SU-DHL-6 (cell line): ENCODE data around the gene TXNRD1.
"Not testable (repeated sequence)": the region's sequence is repeated elsewhere in the genome, so short reads cannot be mapped to it uniquely, and the experiment has no call there.

ENCODE experiments used
- H2AFZ ChIP-seq: fragments of 200-600 bp; sonication (generic); 2 replicates; pipeline ENCODE4 v1.6.1; 2014; ENCODE audit warnings: low read depth, mild to moderate bottlenecking, moderate library complexity, mixed read lengths, antibody characterized with exemption, low read length; ENCODE audit not compliant: severe bottlenecking
- H3F3A ChIP-seq: fragments of 200-600 bp; shearing (Covaris generic); 2 replicates; pipeline ENCODE4 v1.6.0; 2016; ENCODE audit warnings: antibody characterized with exemption, mild to moderate bottlenecking; ENCODE audit not compliant: insufficient read depth
- H3K27ac ChIP-seq: fragments of 200-600 bp; sonication (generic); 2 replicates; pipeline ENCODE4 v1.5.1; 2016; ENCODE audit warnings: low read depth, mild to moderate bottlenecking, low read length, moderate library complexity, mixed read lengths
- H3K27me3 ChIP-seq: fragments of 200-600 bp; sonication (generic), shearing (Covaris generic); 2 replicates; pipeline ENCODE4 v1.6.0; 2014; ENCODE audit warnings: mild to moderate bottlenecking, low read length
- H3K36me3 ChIP-seq: fragments of 200-600 bp; sonication (generic); 2 replicates; pipeline ENCODE4 v1.6.1; 2014; ENCODE audit warnings: mild to moderate bottlenecking, low read length, mixed read lengths
- H3K4me2 ChIP-seq: fragments of 300-600, 200-600 bp; shearing (Covaris generic), sonication (generic); 2 replicates; pipeline ENCODE4 v1.6.0; 2014; ENCODE audit warnings: low read length, low read depth, mild to moderate bottlenecking; ENCODE audit not compliant: poor library complexity, severe bottlenecking
- H3K4me3 ChIP-seq: fragments of 200-600 bp; sonication (generic); 2 replicates; pipeline ENCODE4 v1.5.1; 2014; ENCODE audit warnings: antibody characterized with exemption, low read length, mild to moderate bottlenecking, mixed read lengths; ENCODE audit not compliant: insufficient read depth, poor library complexity, severe bottlenecking
- H3K79me2 ChIP-seq: fragments of 200-600 bp; sonication (generic); 2 replicates; pipeline ENCODE4 v1.6.1; 2014; ENCODE audit warnings: mild to moderate bottlenecking, low read length, moderate library complexity; ENCODE audit not compliant: insufficient read depth
- H3K9ac ChIP-seq: fragments of 200-600 bp; sonication (generic); 2 replicates; pipeline ENCODE4 v1.7.0; 2014; ENCODE audit warnings: mild to moderate bottlenecking, low read length
- H3K9me2 ChIP-seq: fragments of 200-600 bp; sonication (generic); replicated peaks from 2 replicates; pipeline ENCODE4 v1.6.1; 2014; ENCODE audit warnings: low read length; ENCODE audit not compliant: insufficient read depth
- H3K9me3 ChIP-seq: fragments of 200-600 bp; sonication (generic); 2 replicates; pipeline ENCODE4 v1.6.1; 2014; ENCODE audit warnings: low read length, mixed read lengths; ENCODE audit not compliant: insufficient read depth
- H4K20me1 ChIP-seq: fragments of 200-600 bp; sonication (generic); 2 replicates; pipeline ENCODE4 v1.6.1; 2014; ENCODE audit warnings: low read depth, mild to moderate bottlenecking, antibody characterized with exemption, low read length, moderate library complexity, mixed read lengths
- CTCF ChIP-seq: fragments of 200-600 bp; sonication (generic); IDR thresholded peaks from one replicate; pipeline ENCODE4 v1.5.1; 2017; ENCODE audit warnings: antibody characterized with exemption, mild to moderate bottlenecking, low read length, moderate library complexity; ENCODE audit not compliant: insufficient read depth, poor library complexity, severe bottlenecking
- EZH2phosphoT487 ChIP-seq: fragments of 200-600 bp; sonication (generic), shearing (Covaris generic); conservative IDR thresholded peaks from 2 replicates; pipeline ENCODE4 v1.6.1; 2018; ENCODE audit warnings: mild to moderate bottlenecking, antibody characterized with exemption, low read length, moderate library complexity, mixed read lengths

TXNRD1 gene

GRCh38 chr12:104292872-104293794 lies 77.6 kb downstream of the TXNRD1 start:
- H3K4me3 ChIP-seq: no peak overlapping the region
- no peaks in the 10 kb centered on the region for H3F3A ChIP-seq
- peaks cover 95% of the 10 kb centered on the region for H3K79me2 ChIP-seq
- H3K9me3 ChIP-seq: no peaks in the 10 kb centered on the region
- TF ChIP-seq CTCF (no peak), EZH2phosphoT487 (no peak)
- H3K27ac ChIP-seq: no peak overlapping the region
- H3K27me3 ChIP-seq: no peaks in the 10 kb centered on the region
- H2AFZ ChIP-seq: no peak overlapping the region
- peaks cover 21% of the 10 kb centered on the region for H3K36me3 ChIP-seq
- H4K20me1 ChIP-seq: peaks cover 32% of the 10 kb centered on the region
- H3K9ac ChIP-seq: no peak overlapping the region
- no peak overlapping the region for H3K4me2 ChIP-seq
- H3K9me2 ChIP-seq: no peaks in the 10 kb centered on the region

- H3K27me3 ChIP-seq, H3F3A ChIP-seq, H3K4me2 ChIP-seq, H2AFZ ChIP-seq, H3K9ac ChIP-seq, H3K4me3 ChIP-seq, H3K9me2 ChIP-seq, H3K9me3 ChIP-seq, H3K27ac ChIP-seq: not testable (repeated sequence)
- peaks cover 37% of the 10 kb centered on the region for H4K20me1 ChIP-seq
- H3K36me3 ChIP-seq: peaks cover 23% of the 10 kb centered on the region
- peaks cover 93% of the 10 kb centered on the region for H3K79me2 ChIP-seq
These were observed 78.7 kb downstream of the TXNRD1 start for GRCh38 chr12:104294158-104294859.

GRCh38 chr12:104294927-104295668 lies 79.5 kb downstream of the TXNRD1 start:
- Histone ChIP-seq H3K9me2 (no peaks in the 10 kb centered on the region), H3K4me2 (no peak overlapping the region), H3F3A (no peaks in the 10 kb centered on the region), H3K27ac (no peak overlapping the region), H3K4me3 (no peak overlapping the region), H3K79me2 (peaks cover 93% of the 10 kb centered on the region), H3K9me3 (no peaks in the 10 kb centered on the region), H4K20me1 (peaks cover 37% of the 10 kb centered on the region), H3K9ac (no peak overlapping the region), H2AFZ (no peak overlapping the region), H3K27me3 (no peaks in the 10 kb centered on the region), H3K36me3 (peaks cover 23% of the 10 kb centered on the region)
- TF ChIP-seq CTCF (no peak), EZH2phosphoT487 (no peak)
